Measurements from ENCODE around the gene SMC3.
"Not testable (repeated sequence)": the region's sequence is repeated elsewhere in the genome, so short reads cannot be mapped to it uniquely, and the experiment has no call there.

SMC3 gene

GRCh38 chr10:110567201-110568054 is at the start of gene SMC3:
Gene SMC3 (plus strand): TSS chr10:110567695. CDS start chr10:110567817, 122 bp downstream.
- DNase-seq (ENCODE audit: low spot score) = peak; percentile 86

GRCh38 chr10:110522365-110522988 is 45.0 kb upstream of the SMC3 start:
- DNase-seq (ENCODE audit: low spot score) = no peak

GRCh38 chr10:110523736-110524135 is 43.8 kb upstream of the SMC3 start:
- no peak for DNase-seq (ENCODE audit: low spot score)

- no peak for DNase-seq (ENCODE audit: low spot score)
These were observed 43.2 kb upstream of the SMC3 start for GRCh38 chr10:110524179-110524858.

GRCh38 chr10:110524859-110525232 is 42.6 kb upstream of the SMC3 start:
- DNase-seq (ENCODE audit: low spot score) = no peak

- no peak for DNase-seq (ENCODE audit: low spot score)
These were observed 41.9 kb upstream of the SMC3 start for GRCh38 chr10:110525349-110526260.

GRCh38 chr10:110527731-110528171 is 39.7 kb upstream of the SMC3 start:
- DNase-seq (ENCODE audit: low spot score) = no peak

- DNase-seq (ENCODE audit: low spot score) = no peak
These were observed 39.1 kb upstream of the SMC3 start for GRCh38 chr10:110528224-110528996.

- DNase-seq (ENCODE audit: low spot score) = peak; percentile 17
These were observed 38.4 kb upstream of the SMC3 start for GRCh38 chr10:110528997-110529524.

- DNase-seq (ENCODE audit: low spot score) = no peak
These were observed 37.9 kb upstream of the SMC3 start for GRCh38 chr10:110529596-110530011.

GRCh38 chr10:110530131-110530831 is 37.2 kb upstream of the SMC3 start:
- no peak for DNase-seq (ENCODE audit: low spot score)

- no peak for DNase-seq (ENCODE audit: low spot score)
These were observed 35.8 kb upstream of the SMC3 start for GRCh38 chr10:110531687-110532086.

GRCh38 chr10:110532628-110533027 is 34.9 kb upstream of the SMC3 start:
- not testable (repeated sequence) for DNase-seq (ENCODE audit: low spot score)

- no peak for DNase-seq (ENCODE audit: low spot score)
These were observed 34.3 kb upstream of the SMC3 start for GRCh38 chr10:110533149-110533548.

- no peak for DNase-seq (ENCODE audit: low spot score)
These were observed 32.9 kb upstream of the SMC3 start for GRCh38 chr10:110534571-110534970.

- peak; percentile 47 for DNase-seq (ENCODE audit: low spot score)
These were observed 31.3 kb upstream of the SMC3 start for GRCh38 chr10:110535958-110536891.

GRCh38 chr10:110539091-110539490 is 28.4 kb upstream of the SMC3 start:
- no peak for DNase-seq (ENCODE audit: low spot score)

GRCh38 chr10:110540031-110540430 is 27.5 kb upstream of the SMC3 start:
- no peak for DNase-seq (ENCODE audit: low spot score)
